ENCODE data around the gene RNF130.

DNA sequence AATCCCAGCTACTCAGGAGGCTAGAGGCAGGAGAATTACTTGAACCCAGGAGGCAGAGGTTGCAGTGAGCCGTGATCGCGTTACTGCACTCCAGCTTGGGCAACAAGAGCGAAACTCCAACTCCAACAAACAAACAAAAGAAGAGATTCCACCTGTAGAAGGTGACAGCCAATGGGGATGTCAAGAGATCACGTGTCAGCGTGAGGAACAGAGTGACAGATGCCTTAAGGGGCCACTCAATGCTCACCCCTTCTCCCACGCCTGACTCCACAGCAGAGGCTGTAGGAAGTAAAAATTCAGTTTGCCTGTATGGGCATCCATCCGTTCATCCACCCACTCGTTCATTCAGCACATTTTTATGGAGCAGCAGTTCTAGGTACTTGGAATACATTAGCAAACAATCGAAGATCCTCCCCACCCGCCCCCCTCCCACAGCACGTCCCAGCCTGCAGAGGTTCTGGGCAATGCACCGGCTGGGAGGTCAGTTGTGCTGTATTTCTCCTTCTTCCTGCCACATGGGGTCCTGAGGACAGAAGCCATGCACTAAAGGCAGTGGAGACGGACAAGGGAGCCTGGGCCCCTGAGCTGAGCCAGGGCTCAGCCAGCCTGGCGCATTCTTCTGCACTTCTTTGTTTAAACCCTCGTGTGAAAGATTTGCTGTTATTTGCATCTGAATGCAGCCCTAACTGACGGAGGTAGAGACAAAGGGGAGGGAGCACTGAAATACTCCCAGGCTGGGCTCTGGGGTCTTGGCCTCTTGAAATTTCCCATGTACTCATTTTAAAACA is 11.3 kb upstream of the RNF130 start:
- TF ChIP-seq, protein P1, sequence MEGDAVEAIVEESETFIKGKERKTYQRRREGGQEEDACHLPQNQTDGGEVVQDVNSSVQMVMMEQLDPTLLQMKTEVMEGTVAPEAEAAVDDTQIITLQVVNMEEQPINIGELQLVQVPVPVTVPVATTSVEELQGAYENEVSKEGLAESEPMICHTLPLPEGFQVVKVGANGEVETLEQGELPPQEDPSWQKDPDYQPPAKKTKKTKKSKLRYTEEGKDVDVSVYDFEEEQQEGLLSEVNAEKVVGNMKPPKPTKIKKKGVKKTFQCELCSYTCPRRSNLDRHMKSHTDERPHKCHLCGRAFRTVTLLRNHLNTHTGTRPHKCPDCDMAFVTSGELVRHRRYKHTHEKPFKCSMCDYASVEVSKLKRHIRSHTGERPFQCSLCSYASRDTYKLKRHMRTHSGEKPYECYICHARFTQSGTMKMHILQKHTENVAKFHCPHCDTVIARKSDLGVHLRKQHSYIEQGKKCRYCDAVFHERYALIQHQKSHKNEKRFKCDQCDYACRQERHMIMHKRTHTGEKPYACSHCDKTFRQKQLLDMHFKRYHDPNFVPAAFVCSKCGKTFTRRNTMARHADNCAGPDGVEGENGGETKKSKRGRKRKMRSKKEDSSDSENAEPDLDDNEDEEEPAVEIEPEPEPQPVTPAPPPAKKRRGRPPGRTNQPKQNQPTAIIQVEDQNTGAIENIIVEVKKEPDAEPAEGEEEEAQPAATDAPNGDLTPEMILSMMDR (IDR thresholded peaks at IDR 0.05 in 4 of 5, conservative IDR thresholded peaks at IDR 0.05 in 1 of 5): no peak
- no peak for TF ChIP-seq POLR2A (IDR thresholded peaks at IDR 0.05)

Measured in gastrocnemius medialis (tissue), 4 donors.